Lower leg skin (tissue), 4 donors: Measurements from ENCODE around the gene ADARB2. TPM values are rescaled to one million over a fixed set of nuclear protein-coding genes. Genes with fewer than 3 reads are reported as not detected.

ENCODE experiments used
- DNase-seq, 2 donors: peaks; one replicate each; pipeline ENCODE4 v3.0.0-alpha.2; 2019; ENCODE audit warnings: low spot score in 2 of 2
- H3K4me3 ChIP-seq: fragments of 200-600 bp; sonication (generic); 2 replicates; pipeline ENCODE4 v1.5.1; 2017; ENCODE audit warnings: mild to moderate bottlenecking, low read depth; ENCODE audit not compliant: poor library complexity, severe bottlenecking
- POLR2A ChIP-seq, 2 donors: fragments of 450-650 bp; IDR thresholded peaks; one replicate each; pipeline ENCODE4 v1.6.1; 2016 to 2017; ENCODE audit warnings: antibody characterized with exemption in 2 of 2, mild to moderate bottlenecking in 1 of 2, moderate library complexity in 1 of 2
- WGBS, 2 donors: methylation state at CpG; one replicate each; pipeline ENCODE4 v1.1.5; 2018; 5-methylcytosine and 5-hydroxymethylcytosine counted together
- intact Hi-C: fragments of 100-400 bp; cut with DNase I; formaldehyde crosslinking; loops from one replicate; pipeline ENCODE4 v1.15.0; 2023; ENCODE audit warnings: low total_unique reads
- total RNA-seq, 4 donors: library from RNA; depleted of rRNA; stranded (reverse); fragments of >200 nt; gene quantifications; one replicate each; pipeline ENCODE4 v1.1.0, GENCODE V29; 2016
- TF ChIP-seq, protein P1 (sequence below), 3 donors: fragments of 450-650 bp; IDR thresholded peaks; one replicate each; pipeline ENCODE4 v1.5.1; 2016; ENCODE audit warnings: antibody characterized with exemption in 3 of 3, mild to moderate bottlenecking in 3 of 3, moderate library complexity in 2 of 3

Gene ADARB2
- total RNA-seq, 4 donors from 2014 or later, result 0.72 to 3.6 (median 1.8) TPM

GRCh38 chr10:1474376-1475097 is 262.8 kb downstream of the ADARB2 start:
- no peak for DNase-seq
- TF ChIP-seq, protein P1, sequence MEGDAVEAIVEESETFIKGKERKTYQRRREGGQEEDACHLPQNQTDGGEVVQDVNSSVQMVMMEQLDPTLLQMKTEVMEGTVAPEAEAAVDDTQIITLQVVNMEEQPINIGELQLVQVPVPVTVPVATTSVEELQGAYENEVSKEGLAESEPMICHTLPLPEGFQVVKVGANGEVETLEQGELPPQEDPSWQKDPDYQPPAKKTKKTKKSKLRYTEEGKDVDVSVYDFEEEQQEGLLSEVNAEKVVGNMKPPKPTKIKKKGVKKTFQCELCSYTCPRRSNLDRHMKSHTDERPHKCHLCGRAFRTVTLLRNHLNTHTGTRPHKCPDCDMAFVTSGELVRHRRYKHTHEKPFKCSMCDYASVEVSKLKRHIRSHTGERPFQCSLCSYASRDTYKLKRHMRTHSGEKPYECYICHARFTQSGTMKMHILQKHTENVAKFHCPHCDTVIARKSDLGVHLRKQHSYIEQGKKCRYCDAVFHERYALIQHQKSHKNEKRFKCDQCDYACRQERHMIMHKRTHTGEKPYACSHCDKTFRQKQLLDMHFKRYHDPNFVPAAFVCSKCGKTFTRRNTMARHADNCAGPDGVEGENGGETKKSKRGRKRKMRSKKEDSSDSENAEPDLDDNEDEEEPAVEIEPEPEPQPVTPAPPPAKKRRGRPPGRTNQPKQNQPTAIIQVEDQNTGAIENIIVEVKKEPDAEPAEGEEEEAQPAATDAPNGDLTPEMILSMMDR (IDR thresholded peaks at IDR 0.05), result no peak
- no peak for TF ChIP-seq POLR2A (IDR thresholded peaks at IDR 0.05)
- H3K4me3 ChIP-seq, result no peak overlapping the region
- intact Hi-C loops, result no loop called here
- 65 to 82% methylated on average over 35 to 36 of the region's 36 CpGs for WGBS, 2 donors

GRCh38 chr10:1473874-1474273 is 263.5 kb downstream of the ADARB2 start:
- no peak for DNase-seq
- intact Hi-C loops, result no loop called here
- H3K4me3 ChIP-seq, result no peak overlapping the region
- no peak for TF ChIP-seq POLR2A (IDR thresholded peaks at IDR 0.05)
- TF ChIP-seq, protein P1 (IDR thresholded peaks at IDR 0.05), result no peak
- WGBS, 2 donors, result 66 to 67% methylated on average over 11 of the region's 11 CpGs

GRCh38 chr10:1472178-1472958 is 265.0 kb downstream of the ADARB2 start:
- TF ChIP-seq, protein P1 (IDR thresholded peaks at IDR 0.05), result no peak
- TF ChIP-seq POLR2A (IDR thresholded peaks at IDR 0.05), result no peak
- WGBS, 2 donors, result 86 to 91% methylated on average over 18 to 20 of the region's 21 CpGs
- intact Hi-C loops, result no loop called here
- H3K4me3 ChIP-seq, result no peak overlapping the region
- DNase-seq, result no peak

- DNase-seq, result no peak
- TF ChIP-seq, protein P1 (IDR thresholded peaks at IDR 0.05), result no peak
- no peak for TF ChIP-seq POLR2A (IDR thresholded peaks at IDR 0.05)
- intact Hi-C loops, result no loop called here
- WGBS, 2 donors, result 69 to 79% methylated on average over 10 of the region's 10 CpGs
- H3K4me3 ChIP-seq, result no peak overlapping the region
Observed at GRCh38 chr10:1468811-1469210, 268.5 kb downstream of the ADARB2 start.

GRCh38 chr10:1467334-1468076 is 269.8 kb downstream of the ADARB2 start:
- no peak overlapping the region for H3K4me3 ChIP-seq
- DNase-seq, result no peak
- no peak for TF ChIP-seq POLR2A (IDR thresholded peaks at IDR 0.05)
- WGBS, 2 donors, result 58 to 67% methylated on average over 23 of the region's 23 CpGs
- intact Hi-C loops, result no loop called here
